ENCODE results near the gene STMND1. TPM values are rescaled to one million over a fixed set of nuclear protein-coding genes. Genes with fewer than 3 reads are reported as not detected.

Gene STMND1
- total RNA-seq, 2 experiments from 2014 or later: not detected

- H3K27ac Mint-ChIP-seq: no peak overlapping the region
- DNase-seq (no peak), ATAC-seq (no peak)
- no peaks in the 10 kb centered on the region for H3K4me1 Mint-ChIP-seq (ENCODE audit: low read depth)
- intact Hi-C loops (cut with micrococcal nuclease): no loop called here
- no peak overlapping the region for H3K4me3 Mint-ChIP-seq
- H3K36me3 Mint-ChIP-seq (ENCODE audit: low read depth): no peaks in the 10 kb centered on the region
- ChIA-PET POLR2A (no interaction called here), CTCF (no interaction called here)
- no peak for TF ChIP-seq CTCF (IDR thresholded peaks at IDR 0.05)
- H3K9me3 Mint-ChIP-seq: no peaks in the 10 kb centered on the region
- H3K27me3 Mint-ChIP-seq: peaks cover 19% of the 10 kb centered on the region
These were observed 6.0 kb downstream of the STMND1 start for GRCh38 chr6:17107863-17108262.

GRCh38 chr6:17115251-17116116, 13.6 kb downstream of the STMND1 start:
- H3K9me3 Mint-ChIP-seq: no peaks in the 10 kb centered on the region
- DNase-seq (no peak), ATAC-seq (no peak)
- no peaks in the 10 kb centered on the region for H3K36me3 Mint-ChIP-seq (ENCODE audit: low read depth)
- H3K27ac Mint-ChIP-seq: no peak overlapping the region
- no peak overlapping the region for H3K4me3 Mint-ChIP-seq
- no peak for TF ChIP-seq CTCF (IDR thresholded peaks at IDR 0.05)
- H3K27me3 Mint-ChIP-seq: peaks cover 12% of the 10 kb centered on the region
- CTCF ChIA-PET: no interaction called here
- H3K4me1 Mint-ChIP-seq (ENCODE audit: low read depth): no peaks in the 10 kb centered on the region
- intact Hi-C loops (cut with micrococcal nuclease): no loop called here
- POLR2A ChIA-PET: no interaction called here

- ChIA-PET CTCF (no interaction called here), POLR2A (no interaction called here)
- H3K4me3 Mint-ChIP-seq: no peak overlapping the region
- no peaks in the 10 kb centered on the region for H3K36me3 Mint-ChIP-seq (ENCODE audit: low read depth)
- no peak for DNase-seq
- H3K4me1 Mint-ChIP-seq (ENCODE audit: low read depth): no peaks in the 10 kb centered on the region
- ATAC-seq: no peak
- H3K27me3 Mint-ChIP-seq: peaks cover 12% of the 10 kb centered on the region
- no peak for TF ChIP-seq CTCF (IDR thresholded peaks at IDR 0.05)
- H3K9me3 Mint-ChIP-seq: no peaks in the 10 kb centered on the region
- intact Hi-C loops (cut with micrococcal nuclease): no loop called here
- H3K27ac Mint-ChIP-seq: no peak overlapping the region
These were observed 14.2 kb downstream of the STMND1 start for GRCh38 chr6:17116117-17116440.

- no peaks in the 10 kb centered on the region for H3K9me3 Mint-ChIP-seq
- ChIA-PET POLR2A (no interaction called here), CTCF (no interaction called here)
- TF ChIP-seq CTCF (IDR thresholded peaks at IDR 0.05): no peak
- no peak overlapping the region for H3K27ac Mint-ChIP-seq
- H3K4me3 Mint-ChIP-seq: no peak overlapping the region
- H3K36me3 Mint-ChIP-seq (ENCODE audit: low read depth): no peaks in the 10 kb centered on the region
- intact Hi-C loops (cut with micrococcal nuclease): no loop called here
- DNase-seq (no peak), ATAC-seq (no peak)
- H3K4me1 Mint-ChIP-seq (ENCODE audit: low read depth): no peaks in the 10 kb centered on the region
- H3K27me3 Mint-ChIP-seq: peaks cover 10% of the 10 kb centered on the region
These were observed 18.2 kb downstream of the STMND1 start for GRCh38 chr6:17120019-17120418.

GRCh38 chr6:17125407-17125806, 23.6 kb downstream of the STMND1 start:
- no peak overlapping the region for H3K27ac Mint-ChIP-seq
- no peaks in the 10 kb centered on the region for H3K9me3 Mint-ChIP-seq
- peaks cover 13% of the 10 kb centered on the region for H3K27me3 Mint-ChIP-seq
- no peak for TF ChIP-seq CTCF (IDR thresholded peaks at IDR 0.05)
- no peaks in the 10 kb centered on the region for H3K36me3 Mint-ChIP-seq (ENCODE audit: low read depth)
- intact Hi-C loops (cut with micrococcal nuclease): no loop called here
- POLR2A ChIA-PET: interaction anchor here (0.5 kb wide), 1 partner anchor 942 kb away, joined by 3 read pairs; no protein-coding TSS in a partner anchor
- no peak for ATAC-seq
- no peak for DNase-seq
- H3K4me3 Mint-ChIP-seq: no peak overlapping the region
- CTCF ChIA-PET: no interaction called here
- no peaks in the 10 kb centered on the region for H3K4me1 Mint-ChIP-seq (ENCODE audit: low read depth)

All from activated CD8-positive, alpha-beta T cell treated with anti-CD3 and anti-CD28 coated beads for 36 hours (primary cell).